HG03442 (cell line): Measurements from ENCODE around the gene SARS1.
"Not testable (repeated sequence)": the region's sequence is repeated elsewhere in the genome, so short reads cannot be mapped to it uniquely, and the experiment has no call there.

Source experiments
- ATAC-seq: cut with Tn5 transposase; IDR thresholded peaks from one replicate; pipeline ENCODE4 v1.9.1; 2021; ENCODE audit warnings: mild to moderate bottlenecking, moderate library complexity; ENCODE audit not compliant: unreplicated experiment

Gene SARS1

GRCh38 chr1:109213824-109214693 lies at the start of gene SARS1:
TSS of gene SARS1 (plus strand) at chr1:109213918. CDS start at chr1:109213993, 75 bp downstream.
- ATAC-seq, result peak; percentile 74

- no peak for ATAC-seq
Observed at GRCh38 chr1:109164538-109164937, 49.2 kb upstream of the SARS1 start.

- ATAC-seq, result peak; percentile 64
Observed at GRCh38 chr1:109167001-109167506, 46.7 kb upstream of the SARS1 start.

GRCh38 chr1:109170035-109170764 lies 43.5 kb upstream of the SARS1 start:
- ATAC-seq, result no peak

GRCh38 chr1:109171646-109172045 lies 42.1 kb upstream of the SARS1 start:
- ATAC-seq, result no peak

- ATAC-seq, result not testable (repeated sequence)
Observed at GRCh38 chr1:109176349-109176748, 37.4 kb upstream of the SARS1 start.

- ATAC-seq, result not testable (repeated sequence)
Observed at GRCh38 chr1:109180715-109181084, 33.0 kb upstream of the SARS1 start.

GRCh38 chr1:109181085-109181806 lies 32.5 kb upstream of the SARS1 start:
- ATAC-seq, result no peak

- no peak for ATAC-seq
Observed at GRCh38 chr1:109181807-109182163, 31.9 kb upstream of the SARS1 start.

GRCh38 chr1:109183058-109183738 lies 30.5 kb upstream of the SARS1 start:
- ATAC-seq, result no peak

- no peak for ATAC-seq
Observed at GRCh38 chr1:109184687-109185086, 29.0 kb upstream of the SARS1 start.

GRCh38 chr1:109185357-109185756 lies 28.4 kb upstream of the SARS1 start:
- ATAC-seq, result no peak

- ATAC-seq, result no peak
Observed at GRCh38 chr1:109185990-109186732, 27.6 kb upstream of the SARS1 start.

- no peak for ATAC-seq
Observed at GRCh38 chr1:109186733-109187086, 27.0 kb upstream of the SARS1 start.

- ATAC-seq, result no peak
Observed at GRCh38 chr1:109187127-109187526, 26.6 kb upstream of the SARS1 start.

GRCh38 chr1:109188200-109188599 lies 25.5 kb upstream of the SARS1 start:
- ATAC-seq, result no peak

GRCh38 chr1:109188781-109189180 lies 24.9 kb upstream of the SARS1 start:
- ATAC-seq, result no peak

GRCh38 chr1:109190189-109190588 lies 23.5 kb upstream of the SARS1 start:
- no peak for ATAC-seq

GRCh38 chr1:109191377-109191776 lies 22.3 kb upstream of the SARS1 start:
- no peak for ATAC-seq

- no peak for ATAC-seq
Observed at GRCh38 chr1:109191891-109192290, 21.8 kb upstream of the SARS1 start.
